Measurements from ENCODE around the gene WDR1.

Gene WDR1

DNA sequence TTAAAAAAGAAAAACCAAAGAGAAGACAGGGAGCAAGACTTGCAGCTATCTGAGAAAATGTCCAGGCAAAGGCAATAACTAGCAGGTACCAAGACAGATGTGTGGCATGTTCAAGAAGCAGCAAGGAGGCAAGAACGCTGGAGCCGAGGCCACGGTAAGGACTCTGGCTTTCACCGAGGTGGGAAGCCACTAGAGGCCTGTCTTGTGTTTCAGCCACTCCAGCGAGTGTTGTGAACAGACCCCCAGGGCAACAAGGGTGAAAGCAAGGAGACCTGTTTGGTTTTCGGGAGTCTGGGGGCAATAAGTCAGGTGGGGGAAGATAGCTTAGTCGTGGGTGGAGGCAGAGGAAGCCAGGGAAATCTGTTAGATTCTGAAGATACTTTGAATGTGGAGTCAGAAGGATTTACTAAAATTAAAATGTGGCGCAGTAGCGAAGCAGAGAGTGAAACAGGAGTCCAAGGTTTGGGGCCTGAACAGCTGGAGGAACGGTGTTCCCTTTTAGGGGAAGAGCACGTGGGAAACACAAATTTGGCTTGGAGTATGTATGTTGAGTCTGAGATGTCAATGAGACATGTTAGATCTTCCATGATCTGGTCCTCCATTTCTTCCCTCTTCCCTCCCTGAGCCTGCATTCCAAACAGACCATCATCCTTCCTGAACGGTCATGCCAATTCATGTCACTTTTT lies 3.1 kb downstream of the WDR1 start:
- no peak for DNase-seq

DNA sequence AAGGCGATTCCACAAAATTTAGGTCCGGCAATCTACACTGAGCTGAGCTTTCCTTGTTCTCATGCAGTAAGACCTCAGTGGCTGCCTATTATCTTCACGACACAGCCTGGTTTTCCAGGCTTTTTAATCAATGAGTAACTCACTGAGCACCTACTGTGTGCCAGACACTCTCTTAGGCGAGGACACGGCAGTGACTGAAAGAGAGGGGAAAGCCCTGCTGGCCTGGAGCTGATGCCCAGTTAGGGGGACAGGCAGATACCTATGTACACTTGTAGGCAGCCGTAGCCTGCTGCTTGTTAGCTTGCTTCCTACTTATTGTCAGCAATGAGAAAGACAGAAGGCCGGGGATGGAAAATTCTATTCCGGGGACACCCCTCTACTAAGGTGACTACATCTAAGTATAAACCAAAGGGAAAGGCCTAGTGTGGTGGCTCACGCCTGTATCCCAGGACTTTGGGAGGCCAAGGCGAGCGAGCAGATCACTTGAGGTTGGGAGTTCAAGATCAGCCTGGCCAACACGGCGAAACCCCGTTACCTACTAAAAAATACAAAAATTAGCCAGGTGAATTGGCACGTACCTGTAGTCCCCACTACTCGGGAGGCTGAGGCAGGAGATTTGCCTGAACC lies 3.8 kb downstream of the WDR1 start:
- DNase-seq: no peak

DNA sequence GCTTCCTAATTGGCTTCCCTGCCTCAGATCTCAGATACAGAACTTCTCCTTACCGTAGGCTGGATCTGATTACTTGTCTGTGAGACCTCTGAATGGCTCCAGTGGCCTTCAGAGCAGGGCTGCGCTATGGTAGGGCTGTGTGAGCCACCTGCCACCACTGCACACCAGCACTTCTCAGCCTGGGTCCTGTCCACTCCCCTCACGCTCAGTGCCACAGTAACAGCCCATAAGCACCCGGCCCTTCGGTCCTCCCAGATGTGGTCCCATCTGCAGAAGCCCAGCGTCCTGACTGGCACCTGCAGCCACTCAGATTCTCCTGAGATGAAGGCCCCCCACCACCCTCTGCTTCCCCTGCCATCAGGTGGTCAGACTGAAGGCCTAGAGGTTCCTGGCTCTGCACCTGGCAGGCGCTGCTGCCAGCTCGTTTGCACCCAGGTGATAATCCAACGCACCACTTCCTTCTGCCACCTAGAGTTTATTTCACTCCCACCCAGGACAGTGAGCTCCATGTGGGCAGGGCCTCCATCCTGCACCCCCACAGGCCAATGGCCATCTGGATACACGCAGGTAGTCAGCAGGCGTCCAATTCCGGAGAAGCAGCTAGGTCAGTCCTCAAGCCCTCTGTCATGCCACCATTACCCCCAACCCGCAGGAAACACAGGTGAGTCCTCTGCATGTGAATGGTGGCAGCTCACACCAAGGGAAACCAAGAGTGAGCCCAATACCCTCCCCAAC lies 5.4 kb downstream of the WDR1 start:
- no peak for DNase-seq

DNA sequence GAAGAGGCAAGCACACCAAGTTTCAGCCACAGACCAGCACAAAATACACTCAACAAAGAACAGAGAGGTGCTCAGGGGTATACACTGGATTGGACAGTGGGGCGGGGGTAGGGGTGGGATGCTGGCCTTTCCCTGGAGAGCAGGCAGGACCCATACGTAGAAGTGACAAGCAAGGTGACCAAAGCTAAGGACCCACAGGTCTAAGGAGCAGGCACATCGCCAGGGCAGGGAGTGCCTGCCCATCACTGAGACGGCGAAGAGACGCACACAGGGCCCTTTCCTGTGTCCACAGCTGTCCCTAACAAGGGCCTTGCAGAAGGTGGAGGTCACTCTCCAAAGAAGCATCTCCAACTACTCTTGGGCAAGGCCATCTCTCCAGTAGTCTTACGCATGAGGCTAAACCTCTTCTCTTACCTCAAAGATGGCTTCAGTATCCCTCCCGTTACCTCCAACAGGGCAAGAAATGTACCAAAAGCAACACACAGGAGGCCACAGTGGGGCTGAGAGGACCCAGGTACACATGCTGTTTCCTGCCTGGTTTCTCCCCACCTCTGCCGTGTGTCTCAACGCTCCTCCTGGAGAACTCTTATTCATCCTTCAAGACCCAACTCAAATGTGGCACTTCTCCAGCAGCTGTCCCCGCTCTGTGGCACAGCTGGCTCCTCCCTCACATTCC lies 6.5 kb downstream of the WDR1 start:
- DNase-seq: no peak

DNA sequence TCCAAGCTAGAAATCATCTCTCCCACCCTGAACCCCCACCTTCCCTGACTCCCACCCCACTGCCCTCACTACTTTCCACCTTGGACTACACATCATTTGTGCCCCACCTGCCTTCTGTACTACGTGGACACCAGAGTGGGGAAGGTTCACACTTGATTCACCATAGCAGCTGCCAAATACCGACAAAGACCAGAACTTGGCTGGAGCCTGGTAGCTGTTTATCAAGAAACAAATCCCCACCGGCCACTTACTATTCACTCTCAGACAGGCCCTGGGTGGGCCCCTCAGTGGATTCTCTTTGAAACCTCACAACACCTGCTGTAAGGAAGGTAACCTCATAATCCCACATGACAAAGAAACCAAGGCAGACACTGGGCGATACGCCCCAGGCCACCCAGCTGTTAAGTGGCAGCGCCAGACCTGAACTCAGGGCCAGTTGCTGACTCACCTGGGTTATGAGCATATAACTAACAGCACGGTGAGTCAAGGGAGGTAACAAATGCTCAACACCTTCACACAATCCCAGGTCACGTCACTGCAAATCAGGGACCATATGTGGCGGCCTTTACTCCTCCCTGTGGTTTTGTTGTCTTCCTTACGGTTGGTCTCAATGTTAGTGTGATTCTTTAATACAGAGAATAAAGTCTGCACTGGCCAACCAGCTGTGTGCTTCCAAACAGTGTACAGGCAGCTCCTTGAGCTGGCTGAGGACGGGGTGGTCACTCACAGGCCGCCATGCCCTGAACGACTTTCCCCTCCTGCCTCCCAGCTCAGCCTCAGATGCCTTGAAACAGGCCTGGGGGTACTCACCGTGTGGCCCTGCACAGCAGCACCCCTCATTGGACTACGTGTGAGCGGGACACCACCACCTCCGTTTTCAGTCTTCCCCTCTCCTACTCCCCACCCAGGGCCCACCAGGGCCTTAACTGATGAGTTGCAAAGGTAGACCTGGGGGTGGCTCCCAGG lies 7.5 kb downstream of the WDR1 start:
- DNase-seq: no peak

DNA sequence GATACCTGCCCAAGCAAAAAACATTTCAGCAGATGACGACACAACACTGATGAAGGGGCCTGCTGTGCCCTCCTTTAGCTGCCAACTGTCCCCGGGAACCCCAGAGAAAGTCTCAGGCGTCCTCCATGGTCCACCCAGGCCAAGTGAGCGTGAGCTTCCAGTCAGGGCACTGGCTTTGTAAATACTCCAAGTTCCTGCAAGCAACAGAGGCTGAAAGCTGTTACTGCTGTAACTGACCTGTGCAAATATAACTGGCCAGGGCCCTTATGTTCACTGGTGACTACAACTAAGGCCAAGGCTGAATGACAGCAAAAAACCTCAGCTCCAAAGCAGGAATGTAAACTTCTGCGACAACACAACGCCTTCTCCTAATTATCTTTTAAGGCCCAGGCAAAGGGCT lies 8.2 kb downstream of the WDR1 start:
- no peak for DNase-seq

DNA sequence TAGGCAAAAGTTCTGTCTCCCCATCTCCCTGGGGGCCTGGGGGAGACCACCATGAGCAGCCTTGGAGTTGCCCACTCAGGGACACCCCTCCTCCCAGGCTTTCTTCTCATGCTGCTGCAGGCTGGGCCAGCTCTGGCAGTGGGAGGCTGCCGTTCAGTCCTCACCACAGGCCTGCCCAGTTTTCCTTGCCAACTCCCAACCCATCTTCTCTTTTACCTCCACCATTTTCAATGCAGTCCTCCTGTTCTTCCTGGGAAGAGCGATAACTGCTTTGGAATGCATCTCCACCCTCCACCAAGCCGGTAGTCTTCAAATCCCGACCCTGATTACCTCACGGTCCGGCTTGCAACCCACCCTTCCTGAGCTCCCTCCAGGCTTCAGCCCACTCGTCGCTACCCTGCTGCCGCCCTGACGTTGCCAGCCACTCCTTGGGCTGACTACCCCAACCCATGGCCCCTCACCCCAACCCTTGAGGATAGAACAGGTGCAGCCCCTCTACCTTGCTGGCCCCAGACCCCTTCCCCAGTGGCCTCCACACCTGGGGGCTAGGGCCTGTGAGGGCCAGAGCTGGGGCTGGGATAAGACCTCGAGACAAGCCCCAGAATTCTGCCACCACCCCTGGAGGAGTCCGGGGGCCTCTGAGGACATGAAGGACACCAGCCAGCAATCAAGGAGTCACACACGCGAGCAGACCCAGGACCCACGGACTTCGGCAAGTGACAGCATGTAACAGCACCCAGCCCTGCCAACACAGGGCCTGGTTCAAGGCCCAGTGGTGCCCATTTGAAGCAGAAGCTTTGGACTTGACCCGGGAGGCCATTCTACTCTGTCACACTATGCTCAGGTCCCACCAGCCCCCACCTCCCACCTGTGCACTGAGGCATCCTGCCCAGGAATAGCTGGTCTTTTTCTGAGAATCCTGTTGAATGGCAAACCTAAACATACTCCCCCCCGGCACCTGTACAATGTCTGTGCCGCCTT lies 9.2 kb downstream of the WDR1 start:
- DNase-seq: no peak

DNA sequence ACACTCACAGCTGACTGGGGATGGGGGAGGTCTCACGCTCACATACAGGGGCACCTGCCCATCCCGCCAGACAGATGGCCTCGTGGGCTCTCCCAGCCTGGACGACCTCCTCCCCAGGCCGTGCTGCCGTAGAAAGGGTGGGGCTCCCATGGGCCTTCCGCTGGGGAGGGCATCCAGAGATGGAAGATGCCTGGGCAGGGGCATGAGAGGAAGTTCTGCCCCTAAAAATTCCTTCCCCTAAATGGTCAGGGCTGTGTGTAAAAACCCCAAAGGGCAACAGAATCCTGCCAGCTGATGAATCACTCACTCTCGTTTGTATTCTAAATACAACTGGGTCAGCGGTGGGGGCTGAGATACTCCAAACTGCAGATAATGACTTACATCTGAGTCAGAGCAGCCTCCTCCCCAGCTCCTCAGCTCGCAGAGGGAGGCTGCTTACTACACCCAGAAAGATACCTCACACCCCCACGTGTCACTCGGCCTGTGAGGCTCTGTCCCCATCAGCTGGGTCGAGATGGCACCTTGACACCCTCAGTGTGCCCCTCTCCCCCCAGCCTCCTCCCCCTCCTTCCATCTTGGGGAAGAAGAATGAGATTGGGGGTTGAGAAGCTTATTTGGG lies 10.1 kb downstream of the WDR1 start:
- DNase-seq: peak; percentile 69

DNA sequence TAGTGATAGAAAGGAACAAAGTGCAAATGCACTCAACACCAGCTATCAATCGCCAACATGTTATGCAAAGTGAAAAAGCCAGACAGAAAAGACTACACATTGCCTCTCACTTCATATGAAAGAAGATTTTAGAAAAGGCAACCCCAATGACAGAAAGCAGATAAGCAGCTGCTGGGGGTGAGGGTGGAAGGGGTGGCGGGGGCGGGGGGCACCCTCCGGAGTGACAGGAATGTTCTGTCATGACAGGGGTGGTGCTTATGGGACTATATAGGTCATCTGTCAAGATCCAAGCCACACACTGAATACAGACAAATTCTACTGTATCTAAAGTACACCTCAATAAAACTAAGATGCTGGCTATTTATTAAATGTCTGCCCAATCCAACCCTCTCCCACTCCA lies 10.7 kb downstream of the WDR1 start:
- DNase-seq: no peak

DNA sequence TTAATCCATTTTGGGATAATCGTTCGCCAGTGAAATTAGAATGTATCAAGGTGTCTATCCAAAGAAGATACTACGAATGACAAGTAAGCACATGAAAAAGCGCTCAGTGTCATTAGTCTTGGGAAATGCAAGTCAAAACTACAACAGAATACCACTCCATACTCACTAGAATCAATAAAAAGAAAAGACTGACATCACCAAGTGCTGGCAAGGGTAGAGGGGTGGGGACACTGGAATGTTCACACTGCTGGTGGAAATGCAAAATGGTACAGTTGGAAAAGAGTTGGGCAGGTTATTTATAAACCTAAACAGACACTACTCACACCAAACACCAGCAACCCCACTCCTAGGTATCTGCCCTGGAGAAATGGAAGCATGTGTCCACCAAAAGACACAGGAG lies 11.2 kb downstream of the WDR1 start:
- no peak for DNase-seq

DNA sequence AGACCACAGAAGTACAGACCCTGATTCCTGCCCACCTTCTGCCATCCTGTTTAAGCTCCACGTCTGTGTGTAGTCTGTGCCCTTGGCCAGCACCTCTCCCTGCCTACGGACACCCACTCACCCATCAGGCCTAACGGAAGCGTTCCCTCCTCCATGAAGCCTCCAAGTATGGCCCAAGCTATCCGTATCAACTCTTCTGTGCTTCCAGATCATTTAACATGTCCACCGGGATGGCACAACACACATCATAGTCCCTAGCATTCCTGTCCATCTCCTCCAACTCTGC lies 11.7 kb downstream of the WDR1 start:
- no peak for DNase-seq

DNA sequence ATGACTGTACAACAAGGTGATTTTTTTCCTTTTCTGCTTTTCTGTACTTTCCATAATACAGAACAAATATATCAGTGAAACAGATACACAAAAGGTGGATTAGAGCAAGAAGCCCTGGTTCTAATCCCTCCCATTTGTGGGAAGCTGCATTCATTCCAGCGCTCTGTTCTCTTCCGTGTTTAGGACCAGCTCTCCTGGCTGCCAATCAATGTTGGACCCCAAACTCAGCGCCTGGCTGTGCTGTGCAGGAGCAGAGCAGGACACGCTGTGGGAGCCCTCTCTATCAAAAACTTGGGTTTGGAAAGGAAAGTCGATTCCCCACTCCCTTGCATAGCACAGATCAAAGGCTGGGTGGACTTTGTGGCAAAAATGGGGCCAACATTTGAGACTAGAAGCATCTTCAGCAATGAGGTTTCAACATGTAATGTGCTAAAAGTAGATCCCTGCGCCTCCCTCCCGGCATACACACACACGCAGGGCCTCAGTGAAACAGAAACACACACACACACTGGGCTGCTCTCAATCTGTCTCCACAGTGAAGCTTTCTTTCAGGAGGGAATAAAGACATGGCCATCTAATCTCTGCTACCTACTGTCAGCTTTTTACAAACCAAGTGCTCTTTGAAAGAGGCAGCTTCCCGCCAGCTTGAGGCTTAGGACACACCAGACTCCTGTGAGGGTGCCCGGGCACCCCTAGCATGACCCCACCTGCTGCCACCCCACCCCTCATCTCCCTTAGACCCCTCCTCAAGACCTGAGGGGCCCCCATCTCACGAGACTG lies 12.2 kb downstream of the WDR1 start:
- no peak for DNase-seq

DNA sequence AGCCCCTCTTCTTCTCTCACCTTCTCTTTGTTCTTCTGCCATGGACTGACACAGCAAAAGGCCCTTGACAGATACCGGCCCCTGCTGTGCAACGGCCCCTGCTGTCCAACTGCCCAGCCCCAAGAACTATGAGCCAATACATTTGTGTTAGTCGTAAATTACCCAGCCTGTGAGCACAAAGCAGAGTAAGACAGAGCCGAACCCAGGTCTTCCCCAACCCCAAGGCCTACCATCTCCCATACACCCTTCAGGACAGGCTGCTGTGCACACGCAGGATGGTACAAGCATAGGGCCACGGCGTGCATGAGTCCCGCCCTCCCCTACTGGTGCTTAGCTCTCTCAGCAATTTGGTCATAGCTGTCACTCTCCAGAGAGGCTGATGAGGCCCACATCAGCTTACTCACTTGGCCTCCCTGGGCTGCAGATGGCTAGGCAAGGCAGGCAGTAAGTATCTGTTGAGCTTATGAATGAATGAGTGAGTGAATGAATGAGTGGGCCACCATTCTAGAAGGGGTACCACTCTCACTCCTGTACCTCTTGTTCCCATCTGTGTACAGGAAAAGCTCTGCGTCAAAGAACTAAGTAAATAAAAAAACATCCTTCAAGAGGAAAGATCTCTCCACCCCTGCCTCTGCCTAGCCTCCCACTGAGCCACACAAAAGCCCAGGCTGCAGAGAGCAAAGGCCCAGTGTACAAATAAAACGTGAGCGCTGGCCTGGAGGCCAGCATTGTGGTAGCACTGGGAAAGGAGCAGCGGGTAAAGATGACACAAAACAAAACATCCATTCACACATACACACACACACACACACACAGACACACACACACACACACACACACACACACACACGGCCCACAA lies 13.9 kb downstream of the WDR1 start:
- DNase-seq: no peak

DNA sequence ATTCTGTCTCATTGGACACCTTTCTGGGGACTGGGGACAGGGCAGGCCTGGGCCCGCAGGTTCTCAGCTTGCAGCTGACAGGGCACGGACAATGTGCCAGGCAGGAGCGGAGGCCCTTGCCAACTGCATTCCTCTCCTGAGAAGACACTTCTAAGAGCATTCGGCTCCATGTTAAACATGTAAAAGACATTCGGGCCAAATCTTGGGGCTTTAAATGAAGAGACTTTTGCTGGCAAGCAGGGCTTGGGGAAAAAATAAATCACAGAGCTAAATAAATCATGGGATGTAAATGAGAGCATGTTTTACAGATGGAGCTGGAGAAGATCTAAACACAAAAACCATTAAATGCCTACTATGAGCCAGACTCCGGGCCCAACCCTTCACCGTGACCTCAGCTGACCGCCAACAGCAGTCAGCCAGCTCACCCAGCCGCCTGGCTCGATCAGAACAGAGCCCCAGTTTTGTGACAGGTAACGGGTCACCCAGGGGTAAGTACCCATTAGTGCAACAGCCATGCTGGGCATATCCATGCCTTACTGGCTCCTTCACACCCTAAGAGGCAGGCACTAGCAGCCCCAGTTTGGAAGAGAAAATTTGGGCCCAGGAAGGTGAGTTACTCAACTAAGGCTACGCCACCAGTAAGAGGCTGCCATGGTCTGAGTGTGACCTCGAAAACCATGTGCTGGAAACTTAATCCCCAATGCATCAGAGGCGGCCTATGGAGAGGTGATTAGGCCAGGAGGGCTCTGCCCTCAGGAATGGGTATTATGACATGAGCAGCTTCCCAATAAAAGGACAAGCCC lies 14.7 kb downstream of the WDR1 start:
- DNase-seq: no peak

DNA sequence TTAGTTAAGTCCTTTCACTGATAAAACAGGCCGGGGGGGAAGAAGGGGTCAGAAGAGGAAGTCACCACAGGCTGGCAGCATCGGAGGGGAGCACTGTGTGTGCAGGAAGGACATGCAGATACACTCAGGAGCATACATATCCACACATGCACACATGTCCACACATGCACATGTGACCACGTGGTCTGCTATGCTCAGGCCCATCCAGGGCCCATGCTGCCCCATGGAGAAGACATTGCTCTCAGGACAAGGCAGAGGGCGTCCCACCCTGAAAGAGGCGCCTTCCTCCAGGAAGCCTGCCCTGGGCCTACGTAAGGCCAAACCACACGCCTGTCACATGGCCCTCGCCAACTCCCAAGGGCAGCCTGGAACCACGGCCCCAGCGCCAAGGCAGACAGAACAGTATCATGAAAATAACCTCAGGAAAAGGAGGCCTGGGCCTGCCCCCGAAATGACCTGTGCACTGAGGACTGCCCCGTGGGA lies 15.8 kb downstream of the WDR1 start:
- no peak for DNase-seq

DNA sequence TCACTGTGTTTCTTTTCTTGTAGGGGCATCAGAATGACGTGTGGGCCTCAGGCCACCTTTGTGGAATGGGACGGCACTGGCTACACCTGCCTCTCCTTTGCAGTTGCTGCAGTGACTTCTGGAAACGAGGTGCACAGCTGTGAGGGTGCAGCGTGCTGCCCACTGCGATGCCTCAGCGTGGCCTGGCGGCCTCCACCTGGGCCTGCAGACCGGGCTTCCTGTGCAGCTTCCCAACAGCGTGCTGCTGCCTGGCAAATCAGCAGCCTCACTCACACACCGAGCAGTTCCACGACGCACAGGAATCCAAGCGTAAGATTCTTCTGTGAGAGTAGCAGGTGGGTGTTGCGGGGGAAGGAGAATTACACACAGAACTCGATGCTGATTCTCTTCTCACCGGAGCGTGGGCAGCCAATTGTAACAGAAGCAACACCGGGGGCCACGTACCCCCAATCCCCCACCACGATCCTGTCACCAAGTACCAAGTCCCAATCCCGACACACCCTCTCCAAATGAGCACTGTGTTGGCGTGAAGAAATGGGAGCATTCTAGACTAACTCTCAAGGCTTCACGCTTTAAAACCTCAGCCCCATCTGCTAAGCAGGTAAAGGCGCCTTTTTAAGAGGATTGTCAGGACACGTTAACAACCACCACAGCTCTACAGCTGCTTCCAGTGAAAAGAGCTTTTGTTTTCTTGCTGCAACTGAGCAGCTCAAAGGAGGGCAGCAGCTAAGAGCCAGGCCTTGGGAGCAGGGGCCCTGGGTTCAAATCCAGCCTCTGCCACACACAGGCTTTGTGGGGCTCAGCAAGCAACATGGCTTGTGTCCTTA lies 16.9 kb downstream of the WDR1 start:
- peak; percentile 48 for DNase-seq

DNA sequence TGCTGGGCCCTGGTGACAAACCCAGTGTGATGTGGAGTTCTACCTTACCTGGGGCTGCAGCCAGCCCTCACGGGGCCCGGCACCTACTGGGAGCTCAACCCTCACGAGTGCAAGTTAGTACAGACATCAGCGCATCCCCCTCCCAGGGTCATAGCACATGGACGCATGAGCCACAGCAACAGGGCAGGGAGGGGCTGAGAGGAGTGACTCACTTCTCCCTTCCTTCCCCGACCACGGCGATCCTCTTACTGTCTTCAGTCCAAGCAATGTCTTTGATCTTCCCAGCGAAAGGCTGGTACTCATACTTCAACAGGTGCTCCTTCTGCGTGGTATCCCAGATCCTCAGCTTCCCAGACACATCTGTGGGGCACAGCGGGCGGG lies 17.8 kb downstream of the WDR1 start:
- DNase-seq: no peak

Measured in activated T-cell treated with anti-CD3 and anti-CD28 coated beads for 4 hours (primary cell).